ENCODE data around the gene CWC27.
"Not testable (repeated sequence)": the region's sequence is repeated elsewhere in the genome, so short reads cannot be mapped to it uniquely, and the experiment has no call there.

CWC27 gene

DNA sequence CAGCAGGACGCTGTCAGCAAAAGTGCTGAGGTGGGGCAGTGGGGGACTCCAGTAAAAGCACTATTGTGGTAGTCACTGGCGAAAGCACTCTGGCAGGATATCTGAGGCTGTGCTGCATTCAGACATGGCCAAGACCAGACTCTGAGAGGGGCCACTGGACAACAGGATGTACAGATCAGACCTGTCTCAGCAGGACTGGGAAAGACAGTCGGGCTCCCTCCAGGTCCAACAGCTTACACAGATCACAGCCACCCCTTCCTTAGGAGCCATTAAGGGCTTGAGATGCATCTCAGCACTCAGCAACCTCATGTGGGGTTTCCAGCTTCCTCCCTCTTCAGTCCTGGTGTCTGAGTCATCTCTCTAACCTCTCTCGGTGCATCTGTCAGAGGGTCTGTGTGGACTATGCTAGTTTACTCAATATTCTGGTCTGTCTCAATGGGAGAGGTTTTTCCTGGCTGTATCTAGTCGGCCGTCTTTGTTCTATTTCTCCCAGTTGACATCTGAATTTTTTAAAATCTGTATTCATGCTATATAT is 154.5 kb downstream of the CWC27 start:
- no peak for DNase-seq (ENCODE audit: low read depth)

DNA sequence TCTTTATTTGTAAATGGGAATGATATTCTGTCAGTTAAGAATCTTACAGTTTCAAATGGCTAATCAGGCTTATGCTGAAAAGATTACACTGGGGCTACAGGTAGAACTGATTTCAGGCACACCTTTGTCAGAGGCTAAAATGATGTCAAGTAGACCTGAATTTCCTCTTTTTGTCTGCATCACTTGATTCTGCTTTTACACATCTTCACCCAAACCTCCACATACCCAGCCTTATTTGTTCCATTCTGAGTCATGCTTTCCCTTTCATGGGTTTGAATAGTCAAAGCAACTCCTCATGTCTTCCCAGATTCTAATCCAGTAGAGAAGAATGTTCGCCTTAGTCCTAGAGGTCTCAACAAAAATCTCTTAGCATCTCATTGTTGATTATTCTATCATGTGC is 156.4 kb downstream of the CWC27 start:
- DNase-seq (ENCODE audit: low read depth), result no peak

DNA sequence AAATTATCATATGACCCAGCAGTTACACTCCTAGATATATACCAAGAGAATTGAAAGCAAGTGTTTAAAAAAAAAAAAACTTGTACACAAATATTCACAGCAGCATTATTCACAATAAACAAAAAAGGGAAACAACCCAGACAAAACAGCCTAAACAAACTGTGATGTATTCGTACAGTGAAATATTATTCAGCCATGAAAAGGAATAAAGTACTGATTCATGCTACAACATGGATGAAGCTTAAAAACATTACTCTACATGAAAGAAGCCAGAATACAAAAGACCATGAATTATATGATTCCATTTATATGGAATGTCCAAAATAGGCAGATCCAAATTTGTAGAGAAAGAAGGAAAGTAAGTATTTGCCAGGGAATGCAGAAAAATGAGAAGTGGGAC is 161.1 kb downstream of the CWC27 start:
- DNase-seq (ENCODE audit: low read depth), result no peak

DNA sequence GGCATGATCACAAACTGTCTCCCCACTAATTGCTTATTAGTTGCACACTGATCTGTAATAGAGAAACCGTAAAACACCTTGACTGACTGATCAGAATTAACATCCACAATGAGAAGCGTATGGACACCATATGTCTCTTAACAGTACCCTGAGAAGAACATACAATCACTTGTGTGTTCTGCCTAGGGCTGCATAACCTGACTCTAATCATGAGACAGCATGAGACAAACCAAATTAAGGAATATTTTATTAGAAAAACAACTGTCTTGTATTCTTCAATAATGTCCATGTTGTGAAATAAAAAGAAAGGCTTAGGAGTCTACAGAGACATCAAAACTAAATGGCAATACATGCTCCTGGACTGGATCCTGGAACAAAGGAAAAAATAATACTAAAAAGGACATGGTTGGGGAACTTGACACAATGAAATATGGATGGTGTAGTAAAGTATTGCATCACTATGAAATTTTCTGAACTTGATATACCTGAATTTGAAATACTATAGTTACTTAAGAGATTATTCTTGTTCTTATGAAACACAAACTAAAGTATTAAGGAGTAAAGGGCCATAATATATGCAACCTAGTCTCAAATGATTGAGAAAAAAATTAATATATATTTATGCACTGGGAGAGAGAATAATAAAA is 162.1 kb downstream of the CWC27 start:
- DNase-seq (ENCODE audit: low read depth), result no peak

DNA sequence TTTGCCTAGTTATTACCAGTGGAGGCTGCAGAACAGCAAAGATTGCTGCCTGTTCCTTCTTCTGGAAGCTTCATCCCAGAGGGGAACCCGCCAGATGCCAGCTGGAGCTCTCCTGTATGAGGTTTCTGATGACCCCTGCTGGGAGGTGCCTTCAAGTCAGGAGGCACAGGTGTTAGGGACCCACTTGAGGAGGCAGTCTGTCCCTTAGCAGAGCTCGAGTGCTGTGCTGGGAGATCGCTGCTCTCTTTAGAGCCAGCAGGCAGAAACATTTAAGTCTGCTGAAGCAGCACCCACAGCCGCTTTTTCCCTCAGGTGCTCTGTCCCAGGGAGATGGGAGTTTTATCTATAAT is 170.7 kb downstream of the CWC27 start:
- not testable (repeated sequence) for DNase-seq (ENCODE audit: low read depth)

DNA sequence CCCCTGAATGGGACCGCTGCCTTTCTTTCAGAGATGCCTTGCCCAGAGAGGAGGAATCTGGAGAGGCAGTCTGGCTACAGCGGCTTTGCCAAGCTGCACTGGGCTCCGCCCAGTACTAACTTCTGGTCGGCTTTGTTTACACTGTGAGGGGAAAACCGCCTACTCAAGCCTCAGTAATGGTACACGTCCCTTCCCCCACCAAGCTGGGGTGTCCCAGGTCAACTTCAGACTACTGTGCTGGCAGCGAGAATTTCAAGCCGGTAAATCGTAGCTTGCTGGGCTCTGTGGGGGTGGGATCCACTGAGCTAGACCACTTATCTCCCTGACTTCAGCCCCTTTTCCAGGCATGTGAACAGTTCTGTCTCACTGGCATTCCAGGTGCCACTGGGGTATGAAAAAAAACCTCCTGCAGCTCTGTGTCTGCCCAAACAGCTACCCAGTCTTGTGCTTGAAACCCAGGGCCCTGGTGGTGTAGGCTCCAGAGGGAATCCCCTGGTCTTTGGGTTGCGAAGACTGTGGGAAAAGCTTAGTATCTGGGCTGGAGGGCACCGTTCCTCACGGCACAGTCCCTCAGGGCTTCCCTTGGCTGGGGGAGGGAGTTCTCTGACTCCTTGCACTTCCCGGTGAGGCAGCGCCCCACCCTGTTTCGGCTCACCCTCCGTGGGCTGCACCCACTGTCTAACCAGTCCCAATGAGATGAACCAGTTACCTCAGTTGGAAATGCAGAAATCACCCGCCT is 171.2 kb downstream of the CWC27 start:
- DNase-seq (ENCODE audit: low read depth), result no peak

DNA sequence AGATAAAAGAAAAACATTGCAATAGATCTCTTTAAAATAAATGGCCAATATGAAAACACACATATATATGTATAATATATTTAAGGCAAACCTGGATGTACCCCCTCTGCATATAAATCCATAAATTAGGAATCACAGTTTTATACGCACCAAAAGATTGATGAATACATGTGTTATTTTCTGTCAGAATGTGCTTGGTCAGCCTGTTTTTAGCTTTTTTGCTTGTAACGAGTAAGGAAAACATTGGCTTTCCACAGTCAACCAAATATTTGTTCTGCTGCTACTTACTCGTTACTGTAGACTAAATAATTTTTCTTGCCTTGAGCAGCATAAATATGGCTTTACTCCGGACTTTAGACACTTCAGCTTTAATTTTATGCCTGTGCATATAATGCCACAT is 173.7 kb downstream of the CWC27 start:
- DNase-seq (ENCODE audit: low read depth), result no peak

DNA sequence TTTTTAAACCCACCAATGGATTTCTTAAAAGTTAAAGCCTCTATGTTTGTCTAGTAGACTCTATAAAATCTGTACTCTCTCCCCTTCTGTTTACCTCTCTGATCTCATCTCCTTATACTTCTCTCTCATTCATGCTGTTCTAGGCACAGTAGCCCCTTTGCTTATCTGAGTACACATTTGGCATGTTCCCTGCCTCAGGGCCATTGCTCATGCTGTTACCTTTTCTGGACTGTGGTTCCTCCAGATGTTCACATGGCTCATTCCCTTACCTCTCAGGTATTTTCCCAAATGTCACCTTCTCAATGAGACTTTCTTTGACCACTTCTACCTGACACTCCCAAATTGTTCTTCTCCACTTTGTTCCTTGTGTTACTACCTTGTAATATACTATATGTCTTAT is 176.1 kb downstream of the CWC27 start:
- no peak for DNase-seq (ENCODE audit: low read depth)

DNA sequence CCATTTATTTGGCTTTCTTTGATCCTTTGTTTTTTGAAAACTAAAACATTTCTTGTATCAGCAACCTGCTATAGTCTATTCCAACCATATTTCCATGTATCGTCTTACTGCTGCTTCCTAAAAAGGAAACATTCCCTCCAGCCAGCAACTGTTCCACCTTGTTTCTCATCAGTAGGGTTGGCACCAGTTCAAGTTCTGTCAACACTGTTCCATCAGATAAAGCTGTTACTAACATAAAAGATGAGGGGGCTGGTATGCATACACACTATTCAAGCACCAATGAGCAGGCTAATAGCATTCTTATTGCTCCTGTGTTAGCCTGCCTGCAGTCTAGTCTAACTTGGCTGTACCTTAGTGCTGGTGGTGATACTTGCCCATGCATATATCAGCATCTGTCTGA is 178.3 kb downstream of the CWC27 start:
- DNase-seq (ENCODE audit: low read depth), result no peak

DNA sequence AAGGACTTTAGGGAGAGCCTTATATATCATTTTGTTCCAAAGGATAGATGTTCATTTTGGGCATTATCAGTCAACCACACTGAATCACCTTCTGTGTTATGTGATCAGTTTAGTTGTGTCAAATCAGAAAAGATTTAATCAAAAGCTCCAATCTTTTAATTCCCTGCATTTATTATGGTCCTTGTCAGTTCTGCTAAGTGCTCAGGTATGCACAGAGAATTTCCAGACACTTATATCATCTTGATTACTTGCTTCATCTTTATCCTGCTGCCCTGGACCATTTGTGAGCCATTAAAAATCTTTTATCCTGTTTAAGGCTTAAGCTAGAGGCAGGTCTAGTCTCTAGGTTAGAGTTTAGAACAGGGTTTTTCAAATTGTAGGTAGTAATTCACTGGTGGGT is 179.1 kb downstream of the CWC27 start:
- DNase-seq (ENCODE audit: low read depth), result no peak

DNA sequence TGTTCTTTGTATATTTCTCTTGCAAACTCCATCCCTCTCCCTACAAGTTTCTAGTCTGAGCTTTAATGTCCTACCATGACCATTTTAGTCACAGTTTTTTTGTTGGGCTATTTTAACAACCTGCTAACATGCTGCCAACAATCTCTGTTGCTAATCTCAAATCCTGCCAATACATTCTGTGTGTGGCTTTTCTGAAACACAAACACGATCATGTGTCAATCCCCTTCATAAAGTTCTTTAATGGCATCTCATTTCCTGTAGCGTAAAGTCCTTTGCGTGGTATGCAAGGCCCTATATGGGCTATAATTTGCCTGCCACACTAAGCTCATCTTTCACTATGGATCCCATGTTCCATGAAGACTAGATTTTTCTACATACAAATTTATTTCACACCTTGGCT is 180.6 kb downstream of the CWC27 start:
- DNase-seq (ENCODE audit: low read depth), result no peak

DNA sequence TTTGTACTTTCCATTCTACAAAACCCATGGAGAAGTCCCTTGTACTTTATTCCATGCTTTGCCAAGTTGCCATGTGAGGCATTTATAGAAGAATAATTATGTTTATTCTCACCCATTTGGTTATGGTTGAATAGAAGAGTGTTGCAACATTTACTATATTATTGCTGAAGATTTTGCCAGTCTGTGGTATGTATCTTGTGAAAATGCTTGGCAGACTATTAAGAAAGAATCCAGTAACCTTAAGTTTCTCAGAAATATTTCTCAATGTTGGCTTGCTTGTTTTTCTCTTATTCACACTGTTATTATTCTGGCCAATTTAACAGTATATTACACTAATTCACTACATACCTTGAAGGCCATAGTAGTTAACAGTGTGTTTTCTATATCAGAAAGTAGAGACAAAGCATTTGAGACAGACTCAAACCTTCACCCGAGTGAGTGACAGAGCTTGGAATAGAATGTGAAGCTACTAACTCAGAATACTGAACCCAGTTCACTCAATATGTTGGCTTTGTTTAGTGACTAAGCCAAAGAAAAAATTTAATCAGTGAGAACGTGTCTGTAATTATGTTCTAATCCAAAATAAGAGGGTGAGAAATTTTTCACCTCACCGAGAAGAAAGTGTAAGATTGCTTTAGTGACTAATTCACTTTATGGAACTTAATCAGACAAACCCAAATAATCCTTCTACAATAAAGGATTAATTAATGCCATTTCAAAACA is 184.4 kb downstream of the CWC27 start:
- DNase-seq (ENCODE audit: low read depth), result no peak

DNA sequence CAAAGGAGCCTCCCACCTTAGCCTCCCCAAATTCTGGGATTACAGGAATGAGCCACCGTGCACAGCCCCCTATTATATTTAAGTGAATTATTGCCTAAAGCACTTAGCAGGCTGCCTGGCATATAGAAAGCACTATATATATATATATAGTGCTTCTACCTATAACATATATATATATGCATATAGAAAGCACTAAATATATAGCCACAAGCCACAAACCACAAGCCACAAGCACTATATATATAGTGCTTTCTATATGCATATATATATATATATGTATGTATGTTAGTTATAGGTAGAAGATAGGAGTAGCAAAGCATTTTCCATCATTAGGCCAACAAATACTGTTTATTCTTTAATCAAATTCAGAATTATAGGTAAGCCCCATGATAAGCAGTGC is 185.8 kb downstream of the CWC27 start:
- no peak for DNase-seq (ENCODE audit: low read depth)

DNA sequence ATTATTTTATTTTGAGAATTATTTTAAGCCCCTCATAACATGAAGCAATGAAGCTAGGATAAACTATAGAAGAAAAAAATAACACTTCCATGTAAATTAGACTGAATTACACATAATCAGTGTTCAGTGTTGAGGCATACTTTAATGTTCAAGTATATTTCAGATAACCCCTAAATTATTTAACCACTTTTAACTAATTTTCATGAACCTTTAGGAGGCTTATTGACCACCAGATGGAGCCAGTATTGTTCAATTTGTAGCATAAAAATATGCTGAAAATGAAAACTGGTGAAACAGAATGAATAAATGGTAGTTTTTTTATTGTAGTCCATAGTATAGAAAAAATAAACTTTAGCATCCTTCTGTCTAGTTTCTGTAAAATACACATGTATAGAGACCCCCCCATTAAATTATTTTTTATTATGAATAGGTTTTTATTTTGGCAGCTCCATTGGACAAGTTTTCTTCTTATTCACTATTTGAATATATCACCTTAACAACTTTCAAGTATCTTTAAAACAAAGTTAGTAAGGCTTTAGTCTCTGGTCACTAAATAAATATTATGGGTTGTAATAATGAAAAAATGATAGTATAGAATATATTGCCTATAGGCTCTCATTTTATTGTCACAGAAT is 190.1 kb downstream of the CWC27 start:
- DNase-seq (ENCODE audit: low read depth), result no peak

DNA sequence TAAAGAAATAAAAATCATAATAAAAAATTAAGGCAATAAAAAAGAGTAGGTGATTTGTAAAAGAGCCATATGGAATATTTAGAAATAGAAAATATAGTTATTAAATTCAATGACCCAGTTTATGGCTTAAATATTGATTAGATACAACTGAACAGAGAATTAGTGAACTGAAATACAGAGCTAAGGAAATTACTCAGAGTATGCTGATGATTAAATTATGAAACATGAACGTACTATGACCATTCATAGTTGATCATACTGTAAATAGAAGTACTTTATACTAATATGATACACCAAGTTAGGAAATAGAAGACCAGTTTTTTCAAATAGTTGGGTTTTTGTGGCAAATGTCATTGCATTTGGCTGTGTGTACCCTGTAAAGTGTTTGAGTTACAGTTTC is 194.5 kb downstream of the CWC27 start:
- DNase-seq (ENCODE audit: low read depth), result no peak

DNA sequence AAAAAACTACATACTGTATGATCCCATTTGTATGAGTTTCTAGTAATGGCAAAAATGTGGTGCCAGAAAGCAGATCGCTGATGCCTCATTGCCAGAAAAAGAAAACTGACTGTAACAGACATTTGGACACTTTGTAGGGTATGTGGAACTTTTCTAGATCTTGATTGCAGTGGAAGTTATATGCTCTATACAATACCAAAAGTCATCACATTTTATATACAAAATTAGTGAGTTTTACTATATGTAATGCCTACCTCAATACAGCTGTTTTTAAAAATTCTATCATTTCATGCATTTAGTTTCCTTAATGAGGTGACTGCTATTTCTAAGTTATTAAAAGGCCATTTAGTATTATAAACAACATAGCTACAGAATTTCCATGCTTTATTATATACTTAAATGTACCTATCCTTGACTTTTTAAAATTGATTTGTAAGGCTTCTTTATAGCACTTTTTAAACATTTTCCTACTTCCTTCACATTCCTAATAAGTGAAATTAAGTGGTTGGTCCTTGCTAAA is 199.9 kb downstream of the CWC27 start:
- no peak for DNase-seq (ENCODE audit: low read depth)

DNA sequence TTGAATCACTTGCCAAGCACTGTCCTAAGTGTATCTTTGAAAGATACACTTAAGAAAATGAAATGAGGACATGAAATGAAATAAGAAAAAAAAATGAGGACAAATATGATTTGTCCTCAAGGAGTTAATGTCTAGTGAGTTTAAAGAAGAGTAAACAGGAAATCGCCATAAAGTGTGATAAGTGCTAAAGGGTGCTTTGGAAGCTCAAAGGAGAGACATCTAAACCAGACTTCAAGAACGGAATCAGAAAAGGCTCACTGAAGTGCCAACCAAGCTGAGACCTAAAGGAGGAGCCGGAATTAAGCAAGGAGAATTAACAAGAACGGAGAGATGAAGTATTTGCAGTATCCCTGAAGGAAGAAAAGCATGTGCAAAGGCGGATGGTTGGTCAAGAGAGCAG is 200.8 kb downstream of the CWC27 start:
- DNase-seq (ENCODE audit: low read depth), result no peak

DNA sequence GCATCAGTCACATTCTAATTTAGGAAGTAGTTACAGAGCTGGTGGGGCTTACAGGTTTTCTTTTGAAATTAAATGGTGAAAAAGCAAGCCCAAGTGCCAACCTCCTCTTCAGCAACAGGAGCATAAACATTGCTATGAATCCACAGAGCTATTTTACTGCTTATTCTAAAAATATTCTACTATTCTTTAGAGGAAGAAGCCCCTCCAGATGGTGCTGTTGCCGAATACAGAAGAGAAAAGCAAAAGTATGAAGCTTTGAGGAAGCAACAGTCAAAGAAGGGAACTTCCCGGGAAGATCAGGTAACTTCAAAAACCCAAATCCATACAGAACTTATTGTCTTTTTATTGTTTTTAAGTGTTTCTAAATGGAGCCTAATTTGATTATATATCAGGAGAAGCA is 202.8 kb downstream of the CWC27 start:
- no peak for DNase-seq (ENCODE audit: low read depth)

DNA sequence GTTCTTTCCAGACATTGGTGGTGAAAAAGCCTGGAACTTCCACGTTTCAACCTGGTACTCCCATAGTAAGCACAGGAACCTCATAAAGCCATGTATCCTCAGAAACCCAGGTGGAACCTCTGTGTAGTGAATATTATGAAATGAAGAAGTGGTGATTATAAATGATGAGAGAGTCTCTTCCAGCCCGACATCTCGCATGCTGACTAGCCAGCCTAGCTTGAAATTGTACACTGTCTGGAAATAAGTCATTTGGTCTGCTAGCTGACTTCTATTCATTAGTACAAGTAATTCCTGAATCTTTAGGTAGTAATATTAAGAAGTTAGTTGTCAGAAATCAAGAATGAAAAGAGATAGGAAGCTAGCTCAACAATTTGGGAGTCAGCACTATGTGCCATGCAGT is 203.3 kb downstream of the CWC27 start:
- DNase-seq (ENCODE audit: low read depth), result no peak

DNA sequence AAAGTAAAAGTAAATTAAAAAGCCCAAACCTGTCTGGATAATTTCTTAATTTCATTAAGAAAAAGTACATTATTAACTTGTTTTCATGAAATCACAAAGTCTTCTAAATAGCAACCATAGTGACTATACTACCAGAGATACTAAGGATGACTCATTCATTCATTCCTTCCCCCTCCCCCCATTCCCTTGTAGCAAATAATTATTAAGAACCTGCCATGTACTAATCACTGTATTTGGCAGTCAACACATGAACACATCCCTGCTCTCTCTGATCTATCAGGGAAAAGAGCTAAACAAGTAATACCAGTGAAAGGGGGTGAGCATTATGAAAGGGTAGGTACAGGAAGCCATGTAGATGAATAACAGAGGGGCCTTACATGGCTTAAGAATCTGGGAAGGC is 203.9 kb downstream of the CWC27 start:
- no peak for DNase-seq (ENCODE audit: low read depth)

DNA sequence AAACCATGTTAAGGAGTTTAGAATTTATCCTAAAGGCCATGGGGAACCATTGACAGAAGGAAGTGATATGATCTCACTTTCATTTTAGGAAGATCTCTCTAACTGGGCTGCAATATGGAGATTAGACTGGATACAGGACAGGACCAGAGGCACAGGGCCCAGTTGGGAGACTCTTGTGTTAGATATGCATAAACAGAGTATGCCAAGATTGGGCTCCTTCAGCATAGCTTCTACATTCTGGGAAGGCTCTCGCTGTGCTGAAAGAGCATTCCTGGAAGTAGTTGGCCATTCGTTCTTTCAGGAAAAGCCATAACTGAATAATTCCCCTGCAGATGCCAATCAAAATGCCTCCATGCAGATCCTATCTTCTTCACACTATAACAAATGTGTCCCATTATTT is 204.5 kb downstream of the CWC27 start:
- no peak for DNase-seq (ENCODE audit: low read depth)

DNA sequence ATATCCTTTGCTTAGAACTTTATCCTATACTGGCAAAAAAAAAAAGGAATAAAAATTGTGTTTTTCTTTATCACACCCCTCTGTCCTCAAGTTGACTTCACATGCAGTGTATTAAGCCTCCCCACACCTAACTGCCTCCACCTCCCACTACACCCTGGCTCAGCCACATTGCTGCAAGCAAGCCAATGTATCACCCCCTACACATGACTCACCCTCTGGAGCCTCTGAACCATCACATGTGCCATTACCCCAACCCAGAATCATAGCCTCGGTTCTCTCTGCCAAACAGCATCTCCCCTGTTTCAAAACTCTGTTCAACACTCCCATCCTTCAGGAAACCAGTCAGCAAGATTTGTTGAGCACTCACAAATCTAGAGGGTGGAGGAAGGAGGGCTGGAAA is 209.0 kb downstream of the CWC27 start:
- DNase-seq (ENCODE audit: low read depth), result no peak

DNA sequence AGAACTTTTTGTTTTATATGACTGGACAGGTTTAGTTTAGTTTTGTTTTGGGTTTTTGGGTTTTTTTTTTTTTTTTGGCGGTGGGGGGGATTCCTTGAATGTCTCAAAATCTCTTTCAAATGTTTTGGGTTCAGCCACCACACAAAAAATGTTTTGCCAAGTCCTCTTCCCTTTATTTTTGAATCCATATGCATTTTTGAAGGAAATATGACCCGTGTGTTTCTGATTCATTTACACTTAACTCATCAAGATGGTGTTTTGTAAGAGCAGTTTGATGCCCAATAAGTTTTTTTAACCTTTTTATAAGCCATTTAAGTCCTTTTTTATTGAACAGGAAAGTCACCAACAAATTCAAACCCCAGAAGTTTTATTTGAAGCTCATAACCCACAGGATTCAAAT is 209.8 kb downstream of the CWC27 start:
- DNase-seq (ENCODE audit: low read depth), result no peak

Measured in stimulated activated CD8-positive, alpha-beta memory T cell treated with anti-CD3 and anti-CD28 coated beads, Interleukin-15, amount 100 ng/mL, for 24 hours (primary cell).